ENCODE results near the gene CCL20.

- TF ChIP-seq FOXP2 (optimal IDR thresholded peaks at IDR 0.05; ENCODE audit: borderline replicate concordance, extremely low read depth, extremely low read length, insufficient read depth) (no peak), REST (IDR thresholded peaks at IDR 0.05; ENCODE audit: insufficient read depth in 1 of 2, low read depth in 2 of 2, low read length in 2 of 2) (no peak), POLR2AphosphoS5 (IDR thresholded peaks at IDR 0.05; ENCODE audit: low read depth, low read length) (no peak)
Observed at GRCh38 chr2:227788561-227789018, 25.1 kb upstream of the CCL20 start.

Data from PFSK-1 (cell line).